Measurements from ENCODE around the gene IER3. TPM values are rescaled to one million over a fixed set of nuclear protein-coding genes. Genes with fewer than 3 reads are reported as not detected.

Gene IER3
- total and polyA plus RNA-seq, 9 of the 15 experiments (the other 6 are each of a cell fraction or from before 2014, with no cell fraction given): 1.5 to 30.0 (median 11.5) TPM

DNA sequence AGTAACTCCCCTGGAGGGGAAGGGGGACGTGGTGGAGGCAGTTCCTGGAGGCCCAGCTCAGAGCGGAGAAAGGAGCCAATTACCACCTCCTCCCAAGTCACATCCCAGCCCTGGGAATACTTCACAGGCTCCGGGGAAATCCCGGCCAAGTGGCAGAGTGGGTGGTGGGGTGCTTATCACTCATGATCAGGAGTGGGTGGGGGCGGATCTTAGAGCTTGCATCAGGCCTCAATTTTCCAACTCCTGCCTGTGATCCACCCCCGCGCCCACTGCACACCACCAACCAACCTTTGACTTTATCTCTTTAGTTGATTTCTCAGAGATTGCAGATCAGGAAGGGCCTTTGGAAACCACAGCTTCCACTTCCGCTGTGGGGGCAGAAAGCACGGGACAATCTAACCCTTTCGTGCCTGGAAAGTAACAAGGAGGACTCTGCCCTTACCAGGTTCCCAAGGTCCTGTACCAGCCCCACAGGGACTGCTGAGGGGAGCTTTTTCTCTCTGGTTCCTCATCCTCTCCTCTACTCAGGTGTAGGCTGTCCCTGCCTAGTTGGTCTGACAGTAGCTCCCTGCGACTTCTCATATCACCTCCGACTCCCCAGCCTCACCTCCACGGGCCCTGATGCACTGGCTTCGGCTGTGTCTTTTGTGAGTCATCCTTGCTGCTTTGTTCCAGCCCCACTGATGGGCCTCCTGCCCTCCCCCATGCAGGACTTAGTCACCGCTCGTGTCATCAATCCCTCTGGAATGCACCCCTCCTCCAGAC is 24.9 kb upstream of the IER3 start (continued):
- TF ChIP-seq CBFB (CRISPR knock-in tag; IDR thresholded peaks at IDR 0.05): no peak
- TF ChIP-seq, protein P1, sequence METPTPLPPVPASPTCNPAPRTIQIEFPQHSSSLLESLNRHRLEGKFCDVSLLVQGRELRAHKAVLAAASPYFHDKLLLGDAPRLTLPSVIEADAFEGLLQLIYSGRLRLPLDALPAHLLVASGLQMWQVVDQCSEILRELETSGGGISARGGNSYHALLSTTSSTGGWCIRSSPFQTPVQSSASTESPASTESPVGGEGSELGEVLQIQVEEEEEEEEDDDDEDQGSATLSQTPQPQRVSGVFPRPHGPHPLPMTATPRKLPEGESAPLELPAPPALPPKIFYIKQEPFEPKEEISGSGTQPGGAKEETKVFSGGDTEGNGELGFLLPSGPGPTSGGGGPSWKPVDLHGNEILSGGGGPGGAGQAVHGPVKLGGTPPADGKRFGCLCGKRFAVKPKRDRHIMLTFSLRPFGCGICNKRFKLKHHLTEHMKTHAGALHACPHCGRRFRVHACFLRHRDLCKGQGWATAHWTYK (CRISPR knock-in tag; IDR thresholded peaks at IDR 0.05): 0 out of 2 replicates have a peak, but pooled peaks have one; percentile 14
- TF ChIP-seq NCOA2 (IDR thresholded peaks at IDR 0.05; ENCODE audit: partially characterized antibody in 2 of 2): no peak
- TF ChIP-seq HMG20B (CRISPR knock-in tag; IDR thresholded peaks at IDR 0.05): no peak
- TF ChIP-seq MTA2 (IDR thresholded peaks at IDR 0.05; ENCODE audit: low read depth): peak; percentile 46
- no peak for TF ChIP-seq ZNF197 (CRISPR knock-in tag; IDR thresholded peaks at IDR 0.05; ENCODE audit: low read depth)
- no peak for TF ChIP-seq TGIF2 (CRISPR knock-in tag; IDR thresholded peaks at IDR 0.05)
- TF ChIP-seq ZNF668 (CRISPR knock-in tag; IDR thresholded peaks at IDR 0.05): no peak
- TF ChIP-seq, protein P2, sequence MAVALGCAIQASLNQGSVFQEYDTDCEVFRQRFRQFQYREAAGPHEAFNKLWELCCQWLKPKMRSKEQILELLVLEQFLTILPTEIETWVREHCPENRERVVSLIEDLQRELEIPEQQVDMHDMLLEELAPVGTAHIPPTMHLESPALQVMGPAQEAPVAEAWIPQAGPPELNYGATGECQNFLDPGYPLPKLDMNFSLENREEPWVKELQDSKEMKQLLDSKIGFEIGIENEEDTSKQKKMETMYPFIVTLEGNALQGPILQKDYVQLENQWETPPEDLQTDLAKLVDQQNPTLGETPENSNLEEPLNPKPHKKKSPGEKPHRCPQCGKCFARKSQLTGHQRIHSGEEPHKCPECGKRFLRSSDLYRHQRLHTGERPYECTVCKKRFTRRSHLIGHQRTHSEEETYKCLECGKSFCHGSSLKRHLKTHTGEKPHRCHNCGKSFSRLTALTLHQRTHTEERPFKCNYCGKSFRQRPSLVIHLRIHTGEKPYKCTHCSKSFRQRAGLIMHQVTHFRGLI (CRISPR knock-in tag; IDR thresholded peaks at IDR 0.05): 0 out of 2 replicates have a peak, but pooled peaks have one; percentile 50
- TF ChIP-seq ELF2 (CRISPR knock-in tag; IDR thresholded peaks at IDR 0.05): peak; percentile 79
- peak; percentile 43; the same call in 1 of the 2 replicates for TF ChIP-seq ZBTB7A (IDR thresholded peaks at IDR 0.05; ENCODE audit: borderline replicate concordance, control insufficient read depth, low read depth, low read length)
- no peak for TF ChIP-seq PCBP2 (IDR thresholded peaks at IDR 0.05; ENCODE audit: low read depth, low read length, poor library complexity, severe bottlenecking)
- TF ChIP-seq, protein P3, sequence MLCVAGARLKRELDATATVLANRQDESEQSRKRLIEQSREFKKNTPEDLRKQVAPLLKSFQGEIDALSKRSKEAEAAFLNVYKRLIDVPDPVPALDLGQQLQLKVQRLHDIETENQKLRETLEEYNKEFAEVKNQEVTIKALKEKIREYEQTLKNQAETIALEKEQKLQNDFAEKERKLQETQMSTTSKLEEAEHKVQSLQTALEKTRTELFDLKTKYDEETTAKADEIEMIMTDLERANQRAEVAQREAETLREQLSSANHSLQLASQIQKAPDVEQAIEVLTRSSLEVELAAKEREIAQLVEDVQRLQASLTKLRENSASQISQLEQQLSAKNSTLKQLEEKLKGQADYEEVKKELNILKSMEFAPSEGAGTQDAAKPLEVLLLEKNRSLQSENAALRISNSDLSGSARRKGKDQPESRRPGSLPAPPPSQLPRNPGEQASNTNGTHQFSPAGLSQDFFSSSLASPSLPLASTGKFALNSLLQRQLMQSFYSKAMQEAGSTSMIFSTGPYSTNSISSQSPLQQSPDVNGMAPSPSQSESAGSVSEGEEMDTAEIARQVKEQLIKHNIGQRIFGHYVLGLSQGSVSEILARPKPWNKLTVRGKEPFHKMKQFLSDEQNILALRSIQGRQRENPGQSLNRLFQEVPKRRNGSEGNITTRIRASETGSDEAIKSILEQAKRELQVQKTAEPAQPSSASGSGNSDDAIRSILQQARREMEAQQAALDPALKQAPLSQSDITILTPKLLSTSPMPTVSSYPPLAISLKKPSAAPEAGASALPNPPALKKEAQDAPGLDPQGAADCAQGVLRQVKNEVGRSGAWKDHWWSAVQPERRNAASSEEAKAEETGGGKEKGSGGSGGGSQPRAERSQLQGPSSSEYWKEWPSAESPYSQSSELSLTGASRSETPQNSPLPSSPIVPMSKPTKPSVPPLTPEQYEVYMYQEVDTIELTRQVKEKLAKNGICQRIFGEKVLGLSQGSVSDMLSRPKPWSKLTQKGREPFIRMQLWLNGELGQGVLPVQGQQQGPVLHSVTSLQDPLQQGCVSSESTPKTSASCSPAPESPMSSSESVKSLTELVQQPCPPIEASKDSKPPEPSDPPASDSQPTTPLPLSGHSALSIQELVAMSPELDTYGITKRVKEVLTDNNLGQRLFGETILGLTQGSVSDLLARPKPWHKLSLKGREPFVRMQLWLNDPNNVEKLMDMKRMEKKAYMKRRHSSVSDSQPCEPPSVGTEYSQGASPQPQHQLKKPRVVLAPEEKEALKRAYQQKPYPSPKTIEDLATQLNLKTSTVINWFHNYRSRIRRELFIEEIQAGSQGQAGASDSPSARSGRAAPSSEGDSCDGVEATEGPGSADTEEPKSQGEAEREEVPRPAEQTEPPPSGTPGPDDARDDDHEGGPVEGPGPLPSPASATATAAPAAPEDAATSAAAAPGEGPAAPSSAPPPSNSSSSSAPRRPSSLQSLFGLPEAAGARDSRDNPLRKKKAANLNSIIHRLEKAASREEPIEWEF (CRISPR knock-in tag; IDR thresholded peaks at IDR 0.05): 0 out of 2 replicates have a peak, but pooled peaks have one; percentile 2
- peak; percentile 98 for TF ChIP-seq JUN (IDR thresholded peaks at IDR 0.05; ENCODE audit: borderline replicate concordance, low read depth, low read length)
- peak; percentile 77; the same call in 1 of the 2 replicates for TF ChIP-seq JUN (CRISPR knock-in tag; IDR thresholded peaks at IDR 0.05; ENCODE audit: borderline replicate concordance)
- TF ChIP-seq, protein P4, sequence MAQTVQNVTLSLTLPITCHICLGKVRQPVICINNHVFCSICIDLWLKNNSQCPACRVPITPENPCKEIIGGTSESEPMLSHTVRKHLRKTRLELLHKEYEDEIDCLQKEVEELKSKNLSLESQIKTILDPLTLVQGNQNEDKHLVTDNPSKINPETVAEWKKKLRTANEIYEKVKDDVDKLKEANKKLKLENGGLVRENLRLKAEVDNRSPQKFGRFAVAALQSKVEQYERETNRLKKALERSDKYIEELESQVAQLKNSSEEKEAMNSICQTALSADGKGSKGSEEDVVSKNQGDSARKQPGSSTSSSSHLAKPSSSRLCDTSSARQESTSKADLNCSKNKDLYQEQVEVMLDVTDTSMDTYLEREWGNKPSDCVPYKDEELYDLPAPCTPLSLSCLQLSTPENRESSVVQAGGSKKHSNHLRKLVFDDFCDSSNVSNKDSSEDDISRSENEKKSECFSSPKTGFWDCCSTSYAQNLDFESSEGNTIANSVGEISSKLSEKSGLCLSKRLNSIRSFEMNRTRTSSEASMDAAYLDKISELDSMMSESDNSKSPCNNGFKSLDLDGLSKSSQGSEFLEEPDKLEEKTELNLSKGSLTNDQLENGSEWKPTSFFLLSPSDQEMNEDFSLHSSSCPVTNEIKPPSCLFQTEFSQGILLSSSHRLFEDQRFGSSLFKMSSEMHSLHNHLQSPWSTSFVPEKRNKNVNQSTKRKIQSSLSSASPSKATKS (CRISPR knock-in tag; IDR thresholded peaks at IDR 0.05): no peak
- TF ChIP-seq SMC3 (conservative IDR thresholded peaks at IDR 0.05; ENCODE audit: insufficient read depth, low read depth, low read length): no peak
